A172 (cell line): ENCODE measurements around the gene ZNF479. TPM values are rescaled to one million over a fixed set of nuclear protein-coding genes. Genes with fewer than 3 reads are reported as not detected.
"Not testable (repeated sequence)": the region's sequence is repeated elsewhere in the genome, so short reads cannot be mapped to it uniquely, and the experiment has no call there.

ENCODE experiments used
- DNase-seq: peaks from one replicate; pipeline ENCODE4 v3.0.0-alpha.2; 2015; ENCODE audit warnings: low spot score
- total RNA-seq: library from RNA; depleted of rRNA; stranded (reverse); fragments of >200 nt; shearing (Covaris generic); gene quantifications from 2 replicates; pipeline ENCODE4 v1.2.3, GENCODE V29; 2014; rRNA removed

The ZNF479 gene
- not detected in 2 replicates for total RNA-seq

GRCh38 chr7:57132336-57132735 lies at the start of gene ZNF479:
ZNF479 (minus strand) TSS chr7:57132436; CDS start chr7:57132324, 112 bp downstream.
- DNase-seq, result not testable (repeated sequence)

- no peak for DNase-seq
Measured at GRCh38 chr7:57182031-57182430, 49.8 kb upstream of the ZNF479 start.

GRCh38 chr7:57181281-57181680 lies 49.0 kb upstream of the ZNF479 start:
- no peak for DNase-seq

GRCh38 chr7:57179776-57180415 lies 47.7 kb upstream of the ZNF479 start:
- DNase-seq, result no peak

GRCh38 chr7:57178768-57179139 lies 46.5 kb upstream of the ZNF479 start:
- DNase-seq, result no peak

- DNase-seq, result no peak
Measured at GRCh38 chr7:57177856-57178767, 45.9 kb upstream of the ZNF479 start.

- no peak for DNase-seq
Measured at GRCh38 chr7:57176928-57177635, 44.8 kb upstream of the ZNF479 start.

- no peak for DNase-seq
Measured at GRCh38 chr7:57165285-57165899, 33.2 kb upstream of the ZNF479 start.

GRCh38 chr7:57120123-57120784 lies 12.0 kb downstream of the ZNF479 start:
- DNase-seq, result not testable (repeated sequence)
